HL-60 (cell line): Measurements from ENCODE around the gene IL22RA1.

Source experiments
- DNase-seq, 2 experiments: peaks; one replicate each; pipeline ENCODE4 v3.0.0-alpha.2; 2010 to 2020; ENCODE audit warnings: low read depth in 1 of 2, low spot score in 1 of 2
- H3K27ac ChIP-seq: fragments of 250-450 bp; sonication (Bioruptor Pico); replicated peaks from 2 replicates; pipeline ENCODE4 v1.5.1; 2020; ENCODE audit warnings: mild to moderate bottlenecking, moderate library complexity
- H3K27me3 ChIP-seq: fragments of 250-450 bp; sonication (Bioruptor Pico); 2 replicates; pipeline ENCODE4 v1.5.1; 2021; ENCODE audit warnings: mild to moderate bottlenecking, moderate library complexity; ENCODE audit not compliant: insufficient read depth, poor library complexity, severe bottlenecking
- H3K4me3 ChIP-seq: replicated peaks from 2 replicates; pipeline ENCODE4 v1.5.1; 2011; ENCODE audit warnings: mild to moderate bottlenecking, control low read depth, low read length; ENCODE audit not compliant: insufficient read depth
- CTCF ChIP-seq: IDR thresholded peaks from one replicate; pipeline ENCODE4 v1.5.1; 2011; ENCODE audit warnings: low read length, control low read depth, inconsistent platforms; ENCODE audit not compliant: insufficient read depth
- GABPA ChIP-seq: IDR thresholded peaks from 2 replicates; pipeline ENCODE4 v1.6.1; 2012; ENCODE audit warnings: low read depth
- POLR2AphosphoS5 ChIP-seq: IDR thresholded peaks from 2 replicates; pipeline ENCODE4 v1.6.1; 2012; ENCODE audit warnings: low read depth
- SPI1 ChIP-seq: IDR thresholded peaks from 2 replicates; pipeline ENCODE4 v1.6.1; 2012; ENCODE audit warnings: low read depth, mild to moderate bottlenecking, borderline replicate concordance
- TF ChIP-seq, protein P1 (sequence below): IDR thresholded peaks from 2 replicates; pipeline ENCODE4 v1.6.1; 2012; ENCODE audit warnings: low read depth; ENCODE audit not compliant: insufficient replicate concordance

Gene IL22RA1

GRCh38 chr1:24102961-24103360, 40.0 kb downstream of the IL22RA1 start:
- Histone ChIP-seq H3K27me3 (no peaks in the 10 kb centered on the region), H3K4me3 (no peak overlapping the region), H3K27ac (no peak overlapping the region)
- TF ChIP-seq GABPA, result no peak
- no peak for TF ChIP-seq SPI1
- TF ChIP-seq CTCF, result no peak
- no peak for TF ChIP-seq POLR2AphosphoS5
- TF ChIP-seq, protein P1, sequence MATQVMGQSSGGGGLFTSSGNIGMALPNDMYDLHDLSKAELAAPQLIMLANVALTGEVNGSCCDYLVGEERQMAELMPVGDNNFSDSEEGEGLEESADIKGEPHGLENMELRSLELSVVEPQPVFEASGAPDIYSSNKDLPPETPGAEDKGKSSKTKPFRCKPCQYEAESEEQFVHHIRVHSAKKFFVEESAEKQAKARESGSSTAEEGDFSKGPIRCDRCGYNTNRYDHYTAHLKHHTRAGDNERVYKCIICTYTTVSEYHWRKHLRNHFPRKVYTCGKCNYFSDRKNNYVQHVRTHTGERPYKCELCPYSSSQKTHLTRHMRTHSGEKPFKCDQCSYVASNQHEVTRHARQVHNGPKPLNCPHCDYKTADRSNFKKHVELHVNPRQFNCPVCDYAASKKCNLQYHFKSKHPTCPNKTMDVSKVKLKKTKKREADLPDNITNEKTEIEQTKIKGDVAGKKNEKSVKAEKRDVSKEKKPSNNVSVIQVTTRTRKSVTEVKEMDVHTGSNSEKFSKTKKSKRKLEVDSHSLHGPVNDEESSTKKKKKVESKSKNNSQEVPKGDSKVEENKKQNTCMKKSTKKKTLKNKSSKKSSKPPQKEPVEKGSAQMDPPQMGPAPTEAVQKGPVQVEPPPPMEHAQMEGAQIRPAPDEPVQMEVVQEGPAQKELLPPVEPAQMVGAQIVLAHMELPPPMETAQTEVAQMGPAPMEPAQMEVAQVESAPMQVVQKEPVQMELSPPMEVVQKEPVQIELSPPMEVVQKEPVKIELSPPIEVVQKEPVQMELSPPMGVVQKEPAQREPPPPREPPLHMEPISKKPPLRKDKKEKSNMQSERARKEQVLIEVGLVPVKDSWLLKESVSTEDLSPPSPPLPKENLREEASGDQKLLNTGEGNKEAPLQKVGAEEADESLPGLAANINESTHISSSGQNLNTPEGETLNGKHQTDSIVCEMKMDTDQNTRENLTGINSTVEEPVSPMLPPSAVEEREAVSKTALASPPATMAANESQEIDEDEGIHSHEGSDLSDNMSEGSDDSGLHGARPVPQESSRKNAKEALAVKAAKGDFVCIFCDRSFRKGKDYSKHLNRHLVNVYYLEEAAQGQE, result no peak
- no peak for DNase-seq

- no peak for TF ChIP-seq GABPA
- TF ChIP-seq, protein P1, result no peak
- no peak for TF ChIP-seq CTCF
- TF ChIP-seq POLR2AphosphoS5, result no peak
- no peak for TF ChIP-seq SPI1
Observed at GRCh38 chr1:24101796-24102586, 40.9 kb downstream of the IL22RA1 start.

GRCh38 chr1:24100945-24101737, 41.8 kb downstream of the IL22RA1 start:
- no peak overlapping the region for H3K4me3 ChIP-seq
- no peak for DNase-seq
- TF ChIP-seq CTCF (no peak), SPI1 (no peak), POLR2AphosphoS5 (no peak), GABPA (no peak)
- TF ChIP-seq, protein P1, result no peak

More at GRCh38 chr1:24101796-24102586, 40.9 kb downstream of the IL22RA1 start:
- H3K27ac ChIP-seq, result no peak overlapping the region
- H3K4me3 ChIP-seq, result no peak overlapping the region
- no peak for DNase-seq
- no peaks in the 10 kb centered on the region for H3K27me3 ChIP-seq

More at GRCh38 chr1:24100945-24101737, 41.8 kb downstream of the IL22RA1 start:
- no peak overlapping the region for H3K27ac ChIP-seq
- H3K27me3 ChIP-seq, result no peaks in the 10 kb centered on the region
